ENCODE results near the gene ASTN2.

GRCh38 chr9:116720111-116720510 is 694.7 kb downstream of the ASTN2 start:
- TF ChIP-seq CTCF (conservative IDR thresholded peaks at IDR 0.05; ENCODE audit: low read length) (no peak), EZH2phosphoT487 (IDR thresholded peaks at IDR 0.05; ENCODE audit: borderline replicate concordance, low read depth, low read length) (no peak)
